ENCODE results near the gene HNF1A.

The HNF1A gene

DNA sequence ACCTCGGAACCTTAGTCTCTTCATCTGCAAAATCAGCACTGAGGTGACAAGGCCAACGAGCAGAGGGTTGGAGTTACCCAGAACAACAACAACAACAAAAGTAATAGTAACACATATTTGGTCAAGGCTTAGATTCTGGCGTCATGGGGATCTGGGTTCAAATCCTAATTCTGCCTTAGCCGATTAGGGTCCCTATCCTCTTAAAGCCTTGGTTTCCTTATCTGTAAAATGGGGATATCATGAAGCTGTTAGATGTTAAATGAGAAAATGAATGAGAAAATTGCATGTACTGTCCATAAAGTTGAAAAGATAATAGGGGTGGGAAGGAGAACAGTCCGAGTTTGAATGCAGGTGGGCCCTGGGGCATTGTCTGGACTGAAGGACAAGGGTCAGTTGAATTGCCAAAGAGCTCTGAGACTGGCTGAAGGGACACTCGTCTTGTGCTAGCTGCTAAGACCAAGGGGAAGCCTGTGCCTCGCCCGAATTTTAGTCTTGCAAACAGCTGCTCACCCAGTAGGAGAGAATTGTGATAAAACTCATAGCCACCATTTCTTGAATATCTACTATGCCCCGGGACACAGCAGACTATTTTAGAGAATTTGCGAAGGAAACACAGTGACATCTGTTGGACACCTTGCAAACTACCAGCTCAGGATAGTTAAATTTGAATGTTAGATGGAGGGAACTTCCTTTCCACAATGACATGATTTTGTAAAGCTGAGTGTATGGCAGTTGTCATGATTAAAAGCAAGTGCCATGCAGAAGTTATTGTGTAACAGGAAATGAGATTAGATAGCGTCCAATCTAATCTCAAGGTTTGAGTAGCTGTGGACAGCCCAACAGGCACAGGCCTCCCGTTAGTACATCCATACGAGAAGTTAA lies 6.8 kb upstream of the HNF1A start:
- H3K27ac Mint-ChIP-seq = no peak overlapping the region
- H3K9me3 Mint-ChIP-seq = no peaks in the 10 kb centered on the region
- no peaks in the 10 kb centered on the region for H3K36me3 Mint-ChIP-seq (ENCODE audit: low read depth)
- H3K4me1 Mint-ChIP-seq (ENCODE audit: low read depth) = peaks cover 8% of the 10 kb centered on the region
- H3K27me3 Mint-ChIP-seq (ENCODE audit: low read depth) = no peaks in the 10 kb centered on the region
- no peak overlapping the region for H3K4me3 Mint-ChIP-seq

DNA sequence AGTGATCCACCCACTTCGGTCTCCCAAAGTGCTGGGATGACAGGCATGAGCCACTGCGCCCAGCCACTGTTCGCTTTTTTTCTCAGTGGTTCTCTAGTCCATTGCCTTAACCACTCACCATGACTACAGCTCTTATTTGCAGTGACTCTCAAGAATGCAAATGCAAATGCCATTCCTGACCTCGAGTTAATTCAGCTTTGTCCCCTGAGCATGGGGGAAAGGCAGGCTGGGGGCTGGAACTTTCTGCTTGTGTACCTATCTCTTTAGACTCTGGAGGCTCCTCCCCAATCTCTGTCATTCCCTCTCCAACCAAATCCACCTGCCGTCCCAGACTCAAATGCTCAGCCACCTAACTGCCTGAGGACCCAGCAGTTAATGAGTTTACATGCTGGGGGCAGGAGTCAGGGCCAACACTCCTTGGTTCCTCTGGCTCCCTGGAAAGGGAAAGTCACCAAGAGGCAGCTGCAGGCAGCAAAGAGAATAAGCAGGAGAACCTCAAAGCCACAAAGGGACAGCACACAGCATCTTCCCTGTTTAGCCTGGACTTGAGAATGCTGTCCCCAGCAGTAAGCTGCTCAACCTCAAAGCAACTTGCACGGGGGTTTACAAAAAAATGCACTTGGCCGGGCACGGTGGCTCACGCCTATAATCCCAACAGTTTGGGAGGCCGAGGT lies 5.3 kb upstream of the HNF1A start:
- Mint-ChIP-seq H3K4me1 (ENCODE audit: low read depth) (peaks cover 8% of the 10 kb centered on the region), H3K27me3 (ENCODE audit: low read depth) (no peaks in the 10 kb centered on the region), H3K9me3 (no peaks in the 10 kb centered on the region), H3K36me3 (ENCODE audit: low read depth) (no peaks in the 10 kb centered on the region), H3K4me3 (no peak overlapping the region), H3K27ac (no peak overlapping the region)

DNA sequence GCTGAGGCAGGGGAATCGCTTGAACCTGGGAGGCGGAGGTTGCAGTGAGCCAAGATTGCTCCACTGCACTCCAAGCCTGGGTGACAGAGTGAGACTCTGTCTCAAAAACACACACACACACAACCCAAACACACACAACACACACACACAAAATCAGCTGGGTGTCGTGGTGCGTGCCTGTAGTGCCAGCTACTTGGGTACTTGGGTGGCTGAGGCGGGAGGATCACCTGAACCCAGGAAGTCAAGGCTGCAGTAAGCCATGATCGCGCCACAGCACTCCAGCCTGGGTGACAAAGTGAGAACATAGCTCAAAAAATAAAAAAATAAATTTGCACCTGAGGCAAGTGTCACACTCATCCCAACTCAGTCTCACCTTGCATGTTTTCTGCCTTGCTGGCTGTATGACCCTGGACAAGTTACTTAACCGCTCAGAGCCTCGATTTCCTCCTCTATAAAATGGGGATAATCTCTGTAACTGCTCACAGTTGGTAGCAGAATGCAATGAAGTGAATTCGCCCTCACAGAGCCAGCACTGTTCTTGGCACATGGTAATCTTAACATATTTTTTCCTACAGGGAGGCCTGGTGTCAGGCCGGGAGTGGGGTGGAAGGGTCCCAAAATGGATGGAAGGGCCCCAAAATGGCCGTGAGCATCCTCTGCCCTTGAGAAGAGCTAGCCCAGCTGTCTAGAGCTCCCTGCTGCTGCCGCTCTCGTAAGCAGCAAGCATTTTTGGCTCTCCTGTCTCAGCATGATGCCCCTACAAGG lies 630 bp upstream of the HNF1A start:
- H3K27me3 Mint-ChIP-seq (ENCODE audit: low read depth) = no peaks in the 10 kb centered on the region
- H3K9me3 Mint-ChIP-seq = no peaks in the 10 kb centered on the region
- H3K4me1 Mint-ChIP-seq (ENCODE audit: low read depth) = peaks cover 2% of the 10 kb centered on the region
- no peak overlapping the region for H3K4me3 Mint-ChIP-seq
- no peak overlapping the region for H3K27ac Mint-ChIP-seq
- no peaks in the 10 kb centered on the region for H3K36me3 Mint-ChIP-seq (ENCODE audit: low read depth)

DNA sequence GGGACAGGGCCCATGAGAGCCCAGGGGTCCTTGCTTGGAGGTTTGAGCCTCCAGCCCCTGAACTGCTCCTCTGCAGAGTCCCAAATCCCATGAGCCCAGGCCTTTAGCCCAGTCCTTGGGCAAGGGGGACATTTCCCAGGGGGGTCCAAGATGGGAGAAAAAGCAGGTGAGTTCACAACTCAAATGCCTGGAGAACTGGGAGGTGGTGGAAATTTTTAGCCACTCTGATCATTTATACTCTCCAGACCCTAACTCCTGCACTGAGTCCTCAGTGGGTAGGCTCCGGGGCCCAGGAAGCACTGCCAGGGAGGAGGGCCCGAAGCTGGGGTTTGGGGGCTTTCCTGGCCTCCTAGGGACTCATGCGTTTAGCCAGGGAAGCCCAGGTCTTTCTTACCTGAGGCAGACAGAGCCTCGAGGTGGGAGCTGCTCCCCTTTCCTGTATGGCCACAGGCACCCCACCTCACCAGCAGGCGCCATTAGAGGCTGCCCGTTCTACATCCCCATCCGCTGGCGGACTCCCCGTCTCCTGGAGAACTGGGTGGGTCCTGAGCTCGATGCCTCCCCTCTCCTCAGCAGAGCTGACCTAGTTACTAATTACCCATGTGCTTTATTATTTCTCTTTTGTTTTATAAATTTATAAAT lies 998 bp downstream of the HNF1A start:
- Mint-ChIP-seq H3K36me3 (ENCODE audit: low read depth) (no peaks in the 10 kb centered on the region), H3K4me3 (no peak overlapping the region), H3K27ac (no peak overlapping the region), H3K4me1 (ENCODE audit: low read depth) (no peaks in the 10 kb centered on the region), H3K27me3 (ENCODE audit: low read depth) (peaks cover 4% of the 10 kb centered on the region), H3K9me3 (no peaks in the 10 kb centered on the region)

DNA sequence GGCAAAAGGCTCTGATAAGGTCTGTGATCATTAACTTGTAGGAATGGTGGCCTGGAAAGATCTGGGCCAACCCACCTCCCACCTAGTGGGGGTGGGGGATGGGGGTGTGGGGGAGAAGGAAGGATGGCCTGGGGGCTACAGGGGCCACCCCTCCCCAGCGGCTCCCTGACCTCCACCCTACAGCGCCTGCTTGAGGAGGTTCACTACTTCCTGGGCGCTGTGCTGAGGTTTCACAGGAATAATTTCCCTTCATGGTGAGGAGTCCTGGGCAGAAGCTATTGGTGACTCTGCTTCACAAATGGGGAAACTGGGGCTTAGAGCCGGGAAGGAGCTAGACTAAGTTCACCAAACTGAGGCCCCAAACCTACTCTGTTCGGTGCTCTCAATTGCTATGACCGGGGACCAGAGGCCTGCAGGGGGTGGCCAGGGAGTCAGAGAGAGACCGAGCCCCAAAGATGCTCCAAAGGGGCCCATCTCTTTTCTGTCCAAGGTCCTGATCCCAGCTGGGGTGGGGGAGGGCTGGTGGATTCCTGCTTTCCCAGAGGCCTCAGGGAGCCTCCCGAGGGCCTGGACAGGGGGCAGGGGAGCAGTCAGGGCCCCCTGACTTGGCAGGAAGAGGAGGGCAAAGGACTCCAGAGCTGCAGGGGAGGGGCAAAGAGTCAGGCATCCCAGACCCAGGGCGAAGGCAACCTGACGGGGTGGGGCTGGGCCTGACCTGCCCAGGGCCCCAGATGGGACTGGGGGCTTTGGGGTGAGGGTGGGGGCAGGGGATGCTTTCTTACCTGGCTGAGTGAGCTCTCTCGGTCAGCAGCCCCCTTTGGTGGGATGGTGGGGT lies 1.7 kb downstream of the HNF1A start:
- Mint-ChIP-seq H3K9me3 (no peaks in the 10 kb centered on the region), H3K4me3 (no peak overlapping the region), H3K27ac (no peak overlapping the region), H3K27me3 (ENCODE audit: low read depth) (peaks cover 5% of the 10 kb centered on the region), H3K36me3 (ENCODE audit: low read depth) (no peaks in the 10 kb centered on the region), H3K4me1 (ENCODE audit: low read depth) (no peaks in the 10 kb centered on the region)

DNA sequence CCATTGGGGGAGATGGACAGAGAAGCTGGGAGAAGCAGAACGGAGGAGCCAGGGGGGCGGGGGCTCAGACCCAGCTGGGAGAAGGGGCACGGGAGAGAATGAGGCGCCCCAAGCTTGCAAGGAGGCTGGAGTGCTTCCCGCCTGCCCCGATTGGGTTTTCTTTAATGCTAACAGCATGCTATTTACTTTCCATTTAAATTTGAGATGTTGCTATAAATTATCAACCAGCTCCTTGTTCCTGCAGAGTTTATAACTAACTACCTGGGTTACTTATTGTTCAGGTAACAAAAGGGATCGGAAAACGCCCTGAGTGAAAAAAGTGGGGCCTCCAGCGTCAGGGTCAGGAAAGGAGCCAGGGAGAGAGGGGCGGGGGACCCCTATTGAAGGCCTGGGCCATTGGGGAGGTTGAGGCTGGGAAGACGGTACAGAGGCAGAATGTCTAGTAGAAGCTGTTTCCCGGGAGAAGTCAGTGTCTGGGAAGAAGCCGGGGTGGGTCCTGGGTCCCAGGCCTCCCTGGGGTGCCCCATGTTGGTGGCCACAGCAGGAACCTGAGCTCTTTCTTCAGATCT lies 2.5 kb downstream of the HNF1A start:
- Mint-ChIP-seq H3K27ac (no peak overlapping the region), H3K4me1 (ENCODE audit: low read depth) (no peaks in the 10 kb centered on the region), H3K4me3 (no peak overlapping the region), H3K36me3 (ENCODE audit: low read depth) (no peaks in the 10 kb centered on the region), H3K27me3 (ENCODE audit: low read depth) (peaks cover 5% of the 10 kb centered on the region), H3K9me3 (no peaks in the 10 kb centered on the region)

DNA sequence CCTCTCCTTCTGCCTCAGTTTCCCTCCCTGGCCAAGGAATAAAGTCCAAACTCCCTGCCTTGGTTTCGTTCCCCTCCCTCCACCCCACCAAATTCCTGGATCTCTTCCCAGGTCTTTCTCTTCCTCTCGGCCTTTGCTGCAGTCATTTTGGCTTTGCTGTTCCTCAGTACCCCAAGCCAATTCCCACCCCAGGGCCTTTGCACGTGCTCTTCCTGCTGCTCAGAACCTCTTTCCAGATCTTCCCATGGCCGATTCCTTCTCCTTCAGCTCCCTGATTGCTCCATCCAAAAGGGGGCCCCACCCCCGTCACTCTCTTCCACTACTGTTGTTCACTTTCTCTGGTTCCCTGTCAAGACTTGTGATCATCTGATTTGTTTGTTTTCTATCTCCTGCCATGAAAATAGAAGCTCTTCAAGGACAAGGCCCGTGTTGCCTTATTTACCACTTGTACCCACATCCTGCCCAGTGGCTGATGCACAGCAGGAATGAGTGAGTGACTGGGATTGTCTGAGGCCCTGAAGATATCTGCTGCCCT lies 3.1 kb downstream of the HNF1A start:
- Mint-ChIP-seq H3K9me3 (no peaks in the 10 kb centered on the region), H3K27ac (no peak overlapping the region), H3K4me3 (no peak overlapping the region), H3K27me3 (ENCODE audit: low read depth) (peaks cover 5% of the 10 kb centered on the region), H3K4me1 (ENCODE audit: low read depth) (no peaks in the 10 kb centered on the region), H3K36me3 (ENCODE audit: low read depth) (no peaks in the 10 kb centered on the region)

DNA sequence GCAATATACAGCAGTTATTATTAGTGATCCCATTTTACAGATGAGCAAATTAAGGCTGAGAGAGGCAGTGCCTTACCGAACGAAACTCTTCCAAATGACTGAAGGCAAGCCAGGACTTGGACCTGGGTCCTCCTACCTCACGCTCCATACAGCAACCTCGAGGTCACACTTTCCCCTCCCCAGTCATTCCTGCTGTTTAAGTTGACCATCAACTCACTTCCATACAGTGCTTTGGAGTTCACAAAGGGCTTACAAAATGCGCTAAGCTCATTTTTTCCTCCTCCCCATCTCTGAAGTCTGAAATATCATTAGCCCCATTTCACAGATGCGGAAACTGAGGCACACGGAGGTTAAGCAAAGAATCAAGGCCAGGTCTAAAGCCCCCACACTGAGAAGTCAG lies 4.3 kb downstream of the HNF1A start:
- H3K27me3 Mint-ChIP-seq (ENCODE audit: low read depth) = peaks cover 5% of the 10 kb centered on the region
- H3K36me3 Mint-ChIP-seq (ENCODE audit: low read depth) = no peaks in the 10 kb centered on the region
- H3K9me3 Mint-ChIP-seq = no peaks in the 10 kb centered on the region
- no peaks in the 10 kb centered on the region for H3K4me1 Mint-ChIP-seq (ENCODE audit: low read depth)
- H3K27ac Mint-ChIP-seq = no peak overlapping the region
- no peak overlapping the region for H3K4me3 Mint-ChIP-seq

DNA sequence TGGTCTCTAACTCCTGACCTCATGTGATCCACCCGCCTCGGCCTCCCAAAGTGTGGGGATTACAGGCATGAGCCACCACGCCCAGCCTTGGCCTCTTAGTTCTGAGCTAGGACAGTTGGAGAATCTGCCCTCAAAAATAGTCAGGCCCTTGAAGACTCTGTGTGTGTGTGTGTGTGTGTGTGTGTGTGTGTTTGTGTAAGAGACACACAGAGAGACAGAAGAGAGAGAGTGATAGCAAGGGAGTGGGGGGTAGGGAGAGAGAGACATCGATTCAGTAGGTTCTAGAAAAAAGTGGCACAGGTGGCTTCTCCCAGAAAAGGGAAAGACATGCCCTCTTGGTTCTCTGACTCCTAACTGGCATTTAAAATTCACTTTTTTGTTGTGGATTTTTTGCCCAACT lies 5.4 kb downstream of the HNF1A start:
- no peak overlapping the region for H3K4me3 Mint-ChIP-seq
- no peaks in the 10 kb centered on the region for H3K36me3 Mint-ChIP-seq (ENCODE audit: low read depth)
- H3K9me3 Mint-ChIP-seq = no peaks in the 10 kb centered on the region
- H3K27me3 Mint-ChIP-seq (ENCODE audit: low read depth) = peaks cover 5% of the 10 kb centered on the region
- H3K27ac Mint-ChIP-seq = no peak overlapping the region
- no peaks in the 10 kb centered on the region for H3K4me1 Mint-ChIP-seq (ENCODE audit: low read depth)

DNA sequence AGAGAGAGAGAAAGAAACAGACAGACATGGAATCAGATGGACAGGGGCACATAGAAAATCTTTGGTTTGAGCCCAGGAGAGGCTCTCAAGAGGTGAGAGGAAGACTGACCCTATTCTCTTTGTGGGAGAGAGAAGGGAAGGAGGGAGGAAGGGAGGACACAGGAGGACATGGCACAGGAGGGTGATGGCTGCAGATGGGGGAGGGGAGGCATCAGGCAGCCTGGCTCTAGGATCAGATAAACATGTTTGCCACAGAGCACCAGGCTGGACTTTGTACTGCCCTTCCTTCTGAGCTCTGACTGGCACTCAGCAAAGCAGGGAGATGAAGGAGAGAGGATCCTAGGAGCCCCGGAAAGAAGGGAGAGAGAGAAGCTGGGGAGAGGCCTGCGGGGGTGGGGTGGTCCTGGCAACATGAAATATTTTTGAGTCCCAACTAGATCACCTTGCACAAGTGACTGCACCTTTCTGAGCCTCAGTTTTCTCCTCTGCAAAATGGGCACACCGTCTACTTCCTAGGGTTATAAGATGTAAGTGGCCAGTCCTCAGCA lies 6.1 kb downstream of the HNF1A start:
- Mint-ChIP-seq H3K4me1 (ENCODE audit: low read depth) (no peaks in the 10 kb centered on the region), H3K27ac (no peak overlapping the region), H3K4me3 (no peak overlapping the region), H3K9me3 (no peaks in the 10 kb centered on the region), H3K36me3 (ENCODE audit: low read depth) (no peaks in the 10 kb centered on the region), H3K27me3 (ENCODE audit: low read depth) (peaks cover 5% of the 10 kb centered on the region)

DNA sequence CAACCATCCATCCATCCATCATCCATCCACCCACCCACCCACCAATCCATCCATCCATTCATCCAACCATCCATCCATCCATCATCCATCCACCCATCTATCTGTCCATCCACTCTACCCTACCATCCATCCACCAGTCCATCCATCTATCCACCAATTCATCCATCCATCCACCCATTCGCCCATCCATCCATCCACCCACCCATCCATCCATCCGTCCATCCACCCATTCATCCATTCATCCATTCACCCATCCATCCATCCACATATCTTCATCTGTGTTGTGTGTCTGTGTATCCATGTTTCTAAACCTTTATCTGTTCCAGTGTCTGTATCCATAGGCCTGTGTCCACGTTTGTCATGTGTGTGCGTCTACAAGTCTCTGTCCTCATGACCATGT lies 9.9 kb downstream of the HNF1A start:
- no peaks in the 10 kb centered on the region for H3K36me3 Mint-ChIP-seq (ENCODE audit: low read depth)
- H3K27me3 Mint-ChIP-seq (ENCODE audit: low read depth) = peaks cover 14% of the 10 kb centered on the region
- H3K9me3 Mint-ChIP-seq = no peaks in the 10 kb centered on the region

DNA sequence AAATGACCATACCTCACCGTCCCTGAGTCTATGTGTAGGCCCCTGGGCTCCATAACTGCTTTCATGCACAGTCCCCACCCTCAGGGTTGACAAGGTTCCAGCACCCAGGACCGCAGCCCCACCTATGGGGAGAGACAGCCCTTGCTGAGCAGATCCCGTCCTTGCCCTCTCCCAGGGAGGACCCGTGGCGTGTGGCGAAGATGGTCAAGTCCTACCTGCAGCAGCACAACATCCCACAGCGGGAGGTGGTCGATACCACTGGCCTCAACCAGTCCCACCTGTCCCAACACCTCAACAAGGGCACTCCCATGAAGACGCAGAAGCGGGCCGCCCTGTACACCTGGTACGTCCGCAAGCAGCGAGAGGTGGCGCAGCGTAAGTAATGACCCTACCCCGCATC lies 10.3 kb downstream of the HNF1A start:
- H3K36me3 Mint-ChIP-seq (ENCODE audit: low read depth) = no peaks in the 10 kb centered on the region
- H3K27me3 Mint-ChIP-seq (ENCODE audit: low read depth) = peaks cover 16% of the 10 kb centered on the region
- no peak overlapping the region for H3K4me3 Mint-ChIP-seq
- no peak overlapping the region for H3K27ac Mint-ChIP-seq
- no peaks in the 10 kb centered on the region for H3K4me1 Mint-ChIP-seq (ENCODE audit: low read depth)
- H3K9me3 Mint-ChIP-seq = no peaks in the 10 kb centered on the region

More for the DNA sequence above, 9.9 kb downstream of the HNF1A start:
- no peaks in the 10 kb centered on the region for H3K4me1 Mint-ChIP-seq (ENCODE audit: low read depth)
- H3K27ac Mint-ChIP-seq = no peak overlapping the region
- H3K4me3 Mint-ChIP-seq = no peak overlapping the region

DNA sequence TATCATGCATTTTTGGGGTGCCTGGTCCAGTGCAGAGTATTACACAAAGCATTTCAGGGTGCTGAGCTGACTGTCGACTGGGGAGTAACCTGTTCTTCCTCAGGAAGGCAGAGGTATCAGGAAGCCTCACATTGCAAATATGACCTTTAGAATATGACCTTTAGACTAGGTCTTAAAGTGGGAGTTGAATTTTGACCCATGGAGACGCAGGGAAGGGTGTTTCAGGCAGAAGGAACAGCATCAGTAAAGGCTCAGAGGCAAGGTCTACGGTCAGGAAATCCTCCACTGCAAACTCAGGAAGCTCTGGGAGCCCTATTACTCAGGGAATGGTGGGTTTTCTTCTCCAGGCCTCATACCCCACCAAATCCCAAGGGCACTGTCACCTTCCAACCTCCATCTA lies 11.3 kb downstream of the HNF1A start:
- Mint-ChIP-seq H3K4me3 (no peak overlapping the region), H3K36me3 (ENCODE audit: low read depth) (no peaks in the 10 kb centered on the region), H3K4me1 (ENCODE audit: low read depth) (no peaks in the 10 kb centered on the region), H3K9me3 (no peaks in the 10 kb centered on the region), H3K27ac (no peak overlapping the region), H3K27me3 (ENCODE audit: low read depth) (peaks cover 14% of the 10 kb centered on the region)

Data from T-helper 1 cell treated with Interleukin-12 subunit alpha and Interleukin-12 subunit beta and Interleukin-4 antibody, amounts not matched to agents 30 μg/mL and 1 μg/mL, for 36 hours (primary cell).